Neural cell (in vitro differentiated cells): ENCODE measurements around the gene SLC6A9. TPM values are rescaled to one million over a fixed set of nuclear protein-coding genes. Genes with fewer than 3 reads are reported as not detected.

Experiments
- H2AFZ ChIP-seq: fragments of 200-600, 300-800 bp; sonication (generic), shearing (Covaris generic); 2 replicates; pipeline ENCODE4 v1.6.0; 2014; ENCODE audit warnings: low read depth, mild to moderate bottlenecking, antibody characterized with exemption, low read length, moderate library complexity
- H3F3A ChIP-seq: fragments of 200-600 bp; shearing (Covaris generic); 2 replicates; pipeline ENCODE4 v1.6.1; 2016; ENCODE audit warnings: mild to moderate bottlenecking, moderate library complexity, mixed read lengths, antibody characterized with exemption, low read length; ENCODE audit not compliant: insufficient read depth, poor library complexity, severe bottlenecking
- H3K27ac ChIP-seq: fragments of 200-600, 300-800 bp; sonication (generic), shearing (Covaris generic); 2 replicates; pipeline ENCODE4 v1.5.1; 2014; ENCODE audit warnings: mild to moderate bottlenecking, low read length, moderate library complexity
- H3K27me3 ChIP-seq: fragments of 300-800, 200-600 bp; sonication (generic), shearing (Covaris generic); 2 replicates; pipeline ENCODE4 v1.6.0; 2014; ENCODE audit warnings: mild to moderate bottlenecking, low read depth, low read length, moderate library complexity; ENCODE audit not compliant: insufficient read depth
- H3K36me3 ChIP-seq: fragments of 300-800, 200-600 bp; sonication (generic), shearing (Covaris generic); 2 replicates; pipeline ENCODE4 v1.5.1; 2014; ENCODE audit warnings: mild to moderate bottlenecking, antibody characterized with exemption, low read length, moderate library complexity; ENCODE audit not compliant: insufficient read depth
- H3K4me2 ChIP-seq: fragments of 300-800, 200-600 bp; sonication (generic), shearing (Covaris generic); 2 replicates; pipeline ENCODE4 v1.6.0; 2014; ENCODE audit warnings: mild to moderate bottlenecking, low read length
- H3K4me3 ChIP-seq: fragments of 300-800, 200-600 bp; sonication (generic), shearing (Covaris generic); 2 replicates; pipeline ENCODE4 v1.5.1; 2014; ENCODE audit warnings: mild to moderate bottlenecking, low read length, moderate library complexity
- H3K79me2 ChIP-seq: fragments of 200-600 bp; shearing (Covaris generic); replicated peaks from 2 replicates; pipeline ENCODE4 v1.6.0; 2014; ENCODE audit warnings: mild to moderate bottlenecking, low read length, moderate library complexity; ENCODE audit not compliant: insufficient read depth
- H3K9ac ChIP-seq: fragments of 300-800, 200-600 bp; sonication (generic), shearing (Covaris generic); 2 replicates; pipeline ENCODE4 v1.6.1; 2016; ENCODE audit warnings: mild to moderate bottlenecking, low read length, mixed read lengths
- H3K9me2 ChIP-seq: fragments of 200-600 bp; shearing (Covaris generic); 2 replicates; pipeline ENCODE4 v1.6.1; 2016; ENCODE audit warnings: mild to moderate bottlenecking, low read length, mixed read lengths; ENCODE audit not compliant: insufficient read depth
- H3K9me3 ChIP-seq: fragments of 200-600, 300-800 bp; sonication (generic), shearing (Covaris generic); 2 replicates; pipeline ENCODE4 v1.6.1; 2016; ENCODE audit warnings: mild to moderate bottlenecking, mixed run types, low read length, moderate library complexity, mixed read lengths
- H4K20me1 ChIP-seq: fragments of 200-600 bp; shearing (Covaris generic); 2 replicates; pipeline ENCODE4 v1.6.1; 2016; ENCODE audit warnings: mild to moderate bottlenecking, mixed run types; ENCODE audit not compliant: insufficient read depth
- CTCF ChIP-seq: fragments of 450-650 bp; IDR thresholded peaks from 2 replicates; pipeline ENCODE4 v1.5.1; 2014; ENCODE audit warnings: antibody characterized with exemption, mild to moderate bottlenecking, moderate library complexity; ENCODE audit not compliant: poor library complexity, severe bottlenecking
- EP300 ChIP-seq: fragments of 450-650 bp; conservative IDR thresholded peaks from 2 replicates; pipeline ENCODE4 v1.6.1; 2014; ENCODE audit warnings: antibody characterized with exemption, mild to moderate bottlenecking, moderate library complexity; ENCODE audit not compliant: poor library complexity, severe bottlenecking
- EZH2 ChIP-seq: fragments of 200-600, 300-800 bp; shearing (Covaris generic), sonication (generic); IDR thresholded peaks from 2 replicates; pipeline ENCODE4 v1.6.1; 2014; ENCODE audit warnings: antibody characterized with exemption, low read length, borderline replicate concordance, mild to moderate bottlenecking; ENCODE audit not compliant: insufficient read depth, poor library complexity, severe bottlenecking
- MXI1 ChIP-seq: fragments of 450-650 bp; conservative IDR thresholded peaks from 2 replicates; pipeline ENCODE4 v1.6.1; 2014; ENCODE audit warnings: antibody characterized with exemption, mild to moderate bottlenecking; ENCODE audit not compliant: poor library complexity, severe bottlenecking
- POLR2AphosphoS5 ChIP-seq: IDR thresholded peaks from 2 replicates; pipeline ENCODE4 v1.6.1; 2012
- RAD21 ChIP-seq: fragments of 450-650 bp; conservative IDR thresholded peaks from 2 replicates; pipeline ENCODE4 v1.6.1; 2014; ENCODE audit warnings: antibody characterized with exemption, mild to moderate bottlenecking, moderate library complexity
- SMC3 ChIP-seq: fragments of 450-650 bp; conservative IDR thresholded peaks from 2 replicates; pipeline ENCODE4 v1.6.1; 2014; ENCODE audit warnings: antibody characterized with exemption, mild to moderate bottlenecking, moderate library complexity; ENCODE audit not compliant: poor library complexity
- TAF1 ChIP-seq: IDR thresholded peaks from 2 replicates; pipeline ENCODE4 v1.6.1; 2012; ENCODE audit warnings: low read depth
- polyA plus RNA-seq: library from polyadenylated mRNA; depleted of rRNA; stranded (reverse); fragments of >200 nt; gene quantifications from 2 replicates; pipeline ENCODE4 v1.2.3, GENCODE V29; 2014
- TF ChIP-seq, protein P1 (sequence below): IDR thresholded peaks from 2 replicates; pipeline ENCODE4 v1.6.1; 2012; ENCODE audit warnings: borderline replicate concordance

Gene SLC6A9
- polyA plus RNA-seq, 1 donor from 2014 or later = 1.3 TPM

- no peak overlapping the region for H2AFZ ChIP-seq
- H4K20me1 ChIP-seq = no peaks in the 10 kb centered on the region
- H3K36me3 ChIP-seq = no peaks in the 10 kb centered on the region
- H3K4me3 ChIP-seq = no peak overlapping the region
- no peak overlapping the region for H3K4me2 ChIP-seq
- H3K9me2 ChIP-seq = no peaks in the 10 kb centered on the region
- no peak for TF ChIP-seq TAF1
- TF ChIP-seq SMC3 = no peak
- no peak for TF ChIP-seq EP300
- TF ChIP-seq POLR2AphosphoS5 = no peak
- no peak for TF ChIP-seq CTCF
- no peak for TF ChIP-seq RAD21
- no peak for TF ChIP-seq MXI1
- TF ChIP-seq, protein P1, sequence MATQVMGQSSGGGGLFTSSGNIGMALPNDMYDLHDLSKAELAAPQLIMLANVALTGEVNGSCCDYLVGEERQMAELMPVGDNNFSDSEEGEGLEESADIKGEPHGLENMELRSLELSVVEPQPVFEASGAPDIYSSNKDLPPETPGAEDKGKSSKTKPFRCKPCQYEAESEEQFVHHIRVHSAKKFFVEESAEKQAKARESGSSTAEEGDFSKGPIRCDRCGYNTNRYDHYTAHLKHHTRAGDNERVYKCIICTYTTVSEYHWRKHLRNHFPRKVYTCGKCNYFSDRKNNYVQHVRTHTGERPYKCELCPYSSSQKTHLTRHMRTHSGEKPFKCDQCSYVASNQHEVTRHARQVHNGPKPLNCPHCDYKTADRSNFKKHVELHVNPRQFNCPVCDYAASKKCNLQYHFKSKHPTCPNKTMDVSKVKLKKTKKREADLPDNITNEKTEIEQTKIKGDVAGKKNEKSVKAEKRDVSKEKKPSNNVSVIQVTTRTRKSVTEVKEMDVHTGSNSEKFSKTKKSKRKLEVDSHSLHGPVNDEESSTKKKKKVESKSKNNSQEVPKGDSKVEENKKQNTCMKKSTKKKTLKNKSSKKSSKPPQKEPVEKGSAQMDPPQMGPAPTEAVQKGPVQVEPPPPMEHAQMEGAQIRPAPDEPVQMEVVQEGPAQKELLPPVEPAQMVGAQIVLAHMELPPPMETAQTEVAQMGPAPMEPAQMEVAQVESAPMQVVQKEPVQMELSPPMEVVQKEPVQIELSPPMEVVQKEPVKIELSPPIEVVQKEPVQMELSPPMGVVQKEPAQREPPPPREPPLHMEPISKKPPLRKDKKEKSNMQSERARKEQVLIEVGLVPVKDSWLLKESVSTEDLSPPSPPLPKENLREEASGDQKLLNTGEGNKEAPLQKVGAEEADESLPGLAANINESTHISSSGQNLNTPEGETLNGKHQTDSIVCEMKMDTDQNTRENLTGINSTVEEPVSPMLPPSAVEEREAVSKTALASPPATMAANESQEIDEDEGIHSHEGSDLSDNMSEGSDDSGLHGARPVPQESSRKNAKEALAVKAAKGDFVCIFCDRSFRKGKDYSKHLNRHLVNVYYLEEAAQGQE = no peak
- TF ChIP-seq EZH2 = no peak
- H3K79me2 ChIP-seq = no peaks in the 10 kb centered on the region
- H3F3A ChIP-seq = no peaks in the 10 kb centered on the region
- H3K27me3 ChIP-seq = no peaks in the 10 kb centered on the region
- no peak overlapping the region for H3K27ac ChIP-seq
- H3K9ac ChIP-seq = no peak overlapping the region
- H3K9me3 ChIP-seq = no peaks in the 10 kb centered on the region
Measured at GRCh38 chr1:44010935-44011471, 20.3 kb downstream of the SLC6A9 start.

DNA sequence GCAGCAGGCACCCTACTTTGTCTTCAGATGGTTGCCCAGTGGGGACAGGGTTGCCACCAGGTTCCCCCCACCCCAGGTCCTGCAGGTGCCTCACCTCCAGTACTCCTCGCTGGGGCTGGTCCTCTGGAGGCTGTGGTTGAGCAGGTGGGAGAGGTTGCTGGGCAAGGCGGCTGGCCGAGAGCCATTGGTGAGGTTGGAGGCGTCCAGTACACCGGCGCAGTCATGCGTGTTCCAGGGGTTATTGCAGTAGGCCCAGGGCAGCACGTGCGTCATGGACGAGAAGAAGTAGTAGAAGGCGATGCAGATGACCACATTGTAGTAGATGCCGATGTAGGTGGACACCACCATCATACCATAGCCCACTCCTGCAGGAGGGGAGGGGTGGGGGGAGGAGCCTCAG lies 23.0 kb downstream of the SLC6A9 start:
- Histone ChIP-seq H3K27ac (no peak overlapping the region), H2AFZ (no peak overlapping the region), H3K9me3 (no peaks in the 10 kb centered on the region), H3K79me2 (no peaks in the 10 kb centered on the region), H3F3A (no peaks in the 10 kb centered on the region), H3K4me3 (no peak overlapping the region), H3K36me3 (no peaks in the 10 kb centered on the region), H3K4me2 (no peak overlapping the region), H4K20me1 (no peaks in the 10 kb centered on the region), H3K9me2 (no peaks in the 10 kb centered on the region), H3K27me3 (no peaks in the 10 kb centered on the region), H3K9ac (no peak overlapping the region)
- TF ChIP-seq CTCF (no peak), MXI1 (no peak)
